ENCODE results near the gene TTF1.

- no peak for TF ChIP-seq SP1 (IDR thresholded peaks at IDR 0.05)
- no peak for TF ChIP-seq FOXA1 (IDR thresholded peaks at IDR 0.05)
- TF ChIP-seq SUZ12 (IDR thresholded peaks at IDR 0.05) = no peak
- TF ChIP-seq TARDBP (IDR thresholded peaks at IDR 0.05) = no peak
- no peak for TF ChIP-seq PKNOX1 (IDR thresholded peaks at IDR 0.05)
- no peak for TF ChIP-seq HDGF (IDR thresholded peaks at IDR 0.05; ENCODE audit: borderline replicate concordance)
- TF ChIP-seq ELF4 (IDR thresholded peaks at IDR 0.05) = no peak
- TF ChIP-seq BHLHE40 (IDR thresholded peaks at IDR 0.05; ENCODE audit: borderline replicate concordance) = no peak
- TF ChIP-seq NFRKB (IDR thresholded peaks at IDR 0.05) = no peak
- no peak for TF ChIP-seq L3MBTL2 (conservative IDR thresholded peaks at IDR 0.05)
- no peak for TF ChIP-seq ZNF384 (IDR thresholded peaks at IDR 0.05)
- TF ChIP-seq CTBP1 (IDR thresholded peaks at IDR 0.05; ENCODE audit: borderline replicate concordance) = no peak
- no peak for TF ChIP-seq FOXK2 (IDR thresholded peaks at IDR 0.05)
- TF ChIP-seq ARNT (IDR thresholded peaks at IDR 0.05) = no peak
Measured at GRCh38 chr9:132434881-132435280, 28.2 kb upstream of the TTF1 start.

All from HEK293T (cell line).